Measurements from ENCODE around the gene NOL4L.

Gene NOL4L

GRCh38 chr20:32452776-32453466 is 132.2 kb downstream of the NOL4L start:
- no peak for DNase-seq

- no peak for DNase-seq
Observed at GRCh38 chr20:32451682-32452461, 133.3 kb downstream of the NOL4L start.

GRCh38 chr20:32451340-32451681 is 133.8 kb downstream of the NOL4L start:
- DNase-seq: no peak

- DNase-seq: no peak
Observed at GRCh38 chr20:32450484-32451061, 134.6 kb downstream of the NOL4L start.

- DNase-seq: no peak
Observed at GRCh38 chr20:32449890-32450401, 135.2 kb downstream of the NOL4L start.

- DNase-seq: no peak
Observed at GRCh38 chr20:32449057-32449889, 135.9 kb downstream of the NOL4L start.

GRCh38 chr20:32448306-32449056 is 136.7 kb downstream of the NOL4L start:
- no peak for DNase-seq

GRCh38 chr20:32447136-32448027 is 137.8 kb downstream of the NOL4L start:
- no peak for DNase-seq

GRCh38 chr20:32446301-32447100 is 138.6 kb downstream of the NOL4L start:
- no peak for DNase-seq

- DNase-seq: no peak
Observed at GRCh38 chr20:32445539-32446273, 139.4 kb downstream of the NOL4L start.

- no peak for DNase-seq
Observed at GRCh38 chr20:32444474-32445220, 140.5 kb downstream of the NOL4L start.

- no peak for DNase-seq
Observed at GRCh38 chr20:32443386-32443974, 141.7 kb downstream of the NOL4L start.

- no peak for DNase-seq
Observed at GRCh38 chr20:32442630-32443373, 142.3 kb downstream of the NOL4L start.

GRCh38 chr20:32441638-32442037 is 143.5 kb downstream of the NOL4L start:
- no peak for DNase-seq

GRCh38 chr20:32440758-32441078 is 144.4 kb downstream of the NOL4L start:
- no peak for DNase-seq

- DNase-seq: no peak
Observed at GRCh38 chr20:32440069-32440757, 144.9 kb downstream of the NOL4L start.

Data from stimulated activated CD4-positive, alpha-beta T cell treated with anti-CD3 and anti-CD28 coated beads, Interleukin-12 subunit alpha, Interleukin-12 subunit beta, amount 100 ng/mL, for 4 hours (primary cell).